Hepatocyte (in vitro differentiated cells): Measurements from ENCODE around the gene JAG2.

Source experiments
- CTCF ChIP-seq: fragments of 200-600 bp; sonication (generic); IDR thresholded peaks from 2 replicates; pipeline ENCODE4 v1.5.1; 2016; ENCODE audit warnings: antibody characterized with exemption, mild to moderate bottlenecking; ENCODE audit not compliant: poor library complexity
- EZH2 ChIP-seq: fragments of 200-600 bp; sonication (generic); IDR thresholded peaks from 2 replicates; pipeline ENCODE4 v1.6.1; 2016; ENCODE audit warnings: antibody characterized with exemption, mild to moderate bottlenecking, borderline replicate concordance

GRCh38 chr14:105203057-105203531, 34.5 kb upstream of the JAG2 start:
- peak; percentile 96 for TF ChIP-seq CTCF
- no peak for TF ChIP-seq EZH2
